ENCODE measurements around the gene HHIPL1.

Gene HHIPL1

GRCh38 chr14:99599393-99599792 lies 45.5 kb upstream of the HHIPL1 start:
- H3K4me3 ChIP-seq (ENCODE audit: low read depth, low read length) = no peak overlapping the region
- DNase-seq (ENCODE audit: low read depth) = no peak
- TF ChIP-seq CTCF (IDR thresholded peaks at IDR 0.05; ENCODE audit: insufficient read depth, low read depth, low read length, missing control alignments) = no peak

GRCh38 chr14:99600232-99600888 lies 44.6 kb upstream of the HHIPL1 start:
- DNase-seq (ENCODE audit: low read depth) = no peak
- no peak for TF ChIP-seq CTCF (IDR thresholded peaks at IDR 0.05; ENCODE audit: insufficient read depth, low read depth, low read length, missing control alignments)
- no peak overlapping the region for H3K4me3 ChIP-seq (ENCODE audit: low read depth, low read length)

GRCh38 chr14:99601361-99601831 lies 43.5 kb upstream of the HHIPL1 start:
- TF ChIP-seq CTCF (IDR thresholded peaks at IDR 0.05; ENCODE audit: insufficient read depth, low read depth, low read length, missing control alignments) = no peak
- no peak overlapping the region for H3K4me3 ChIP-seq (ENCODE audit: low read depth, low read length)

GRCh38 chr14:99602054-99602787 lies 42.7 kb upstream of the HHIPL1 start:
- TF ChIP-seq CTCF (IDR thresholded peaks at IDR 0.05; ENCODE audit: insufficient read depth, low read depth, low read length, missing control alignments) = no peak
- DNase-seq (ENCODE audit: low read depth) = no peak
- H3K4me3 ChIP-seq (ENCODE audit: low read depth, low read length) = no peak overlapping the region

More at GRCh38 chr14:99601361-99601831, 43.5 kb upstream of the HHIPL1 start:
- no peak for DNase-seq (ENCODE audit: low read depth)

- no peak overlapping the region for H3K4me3 ChIP-seq (ENCODE audit: low read depth, low read length)
- TF ChIP-seq CTCF (IDR thresholded peaks at IDR 0.05; ENCODE audit: insufficient read depth, low read depth, low read length, missing control alignments) = no peak
- no peak for DNase-seq (ENCODE audit: low read depth)
Measured at GRCh38 chr14:99602788-99603415, 42.0 kb upstream of the HHIPL1 start.

GRCh38 chr14:99603471-99604277 lies 41.3 kb upstream of the HHIPL1 start, which contains the start of gene CCDC85C:
TSS of gene CCDC85C (minus strand) at chr14:99604207. CDS start at chr14:99603959, 248 bp downstream.
- TF ChIP-seq CTCF (IDR thresholded peaks at IDR 0.05; ENCODE audit: insufficient read depth, low read depth, low read length, missing control alignments) = no peak
- peak; percentile 36 for DNase-seq (ENCODE audit: low read depth)
- H3K4me3 ChIP-seq (ENCODE audit: low read depth, low read length) = peak within 1 kb of the TSS; percentile 83

Measured in GM12865 (cell line).